HAP-1 (cell line): Measurements from ENCODE around the gene DMRT3.

ENCODE experiments used
- DNase-seq, 2 experiments: peaks; one replicate each; pipeline ENCODE4 v3.0.0-alpha.2; 2016 to 2020; ENCODE audit warnings: low spot score in 2 of 2
- H3K27me3 ChIP-seq: fragments of 250-450 bp; sonication (Bioruptor Pico); 2 replicates; pipeline ENCODE4 v1.5.1; 2020; ENCODE audit warnings: low read depth, mild to moderate bottlenecking, moderate library complexity
- H3K36me3 ChIP-seq: fragments of 250-450 bp; sonication (Bioruptor Pico); replicated peaks from 2 replicates; pipeline ENCODE4 v1.5.1; 2020; ENCODE audit warnings: mild to moderate bottlenecking
- H3K4me1 ChIP-seq: fragments of 250-450 bp; sonication (Bioruptor Pico); 2 replicates; pipeline ENCODE4 v1.5.1; 2020; ENCODE audit warnings: mild to moderate bottlenecking
- H3K4me3 ChIP-seq: fragments of 250-450 bp; sonication (Bioruptor Pico); 2 replicates; pipeline ENCODE4 v1.5.1; 2020; ENCODE audit warnings: mild to moderate bottlenecking, moderate library complexity
- H3K9me3 ChIP-seq: fragments of 250-450 bp; sonication (Bioruptor Pico); 2 replicates; pipeline ENCODE4 v1.5.1; 2020; ENCODE audit warnings: mild to moderate bottlenecking, moderate library complexity
- in situ Hi-C: fragments of 300-500 bp; cut with MboI; formaldehyde crosslinking; loops from 3 replicates; pipeline ENCODE4 v1.14.3; 2020; ENCODE audit warnings: low sequenced_read_pairs, inconsistent platforms, mixed read lengths

DMRT3 gene

DNA sequence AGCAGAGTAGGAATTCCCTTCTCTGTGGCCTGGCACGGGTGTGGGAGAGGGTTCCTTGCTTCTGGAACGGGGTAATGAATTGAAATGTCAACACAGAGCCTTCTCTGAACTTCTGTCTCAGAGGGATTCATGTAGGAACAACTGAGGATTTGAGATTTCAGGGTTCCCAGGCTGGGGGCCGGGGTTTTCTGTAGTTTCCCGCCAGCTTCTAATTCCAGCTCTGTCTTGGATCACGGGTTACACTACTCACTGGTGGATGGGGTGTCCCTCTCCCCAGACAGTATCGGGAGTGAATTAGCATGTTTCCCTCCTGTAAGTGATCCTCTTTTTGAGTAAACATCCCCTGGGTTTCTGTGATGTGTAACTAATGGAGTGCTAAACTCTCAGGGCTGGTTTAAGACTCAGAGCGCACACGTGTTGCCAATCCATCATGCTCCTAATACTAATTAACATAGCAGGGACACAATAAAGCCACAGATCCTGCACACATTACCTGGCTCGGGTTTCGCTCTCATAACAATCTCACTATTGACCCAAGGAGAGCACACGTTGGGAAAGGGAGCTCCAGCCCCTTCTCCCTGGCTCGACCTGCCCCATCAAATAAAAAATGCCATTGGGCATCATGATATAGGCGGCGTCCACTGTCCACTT lies 55.6 kb downstream of the DMRT3 start:
- DNase-seq: no peak
- Histone ChIP-seq H3K9me3 (no peaks in the 10 kb centered on the region; the same call in none of the 2 replicates), H3K36me3 (no peaks in the 10 kb centered on the region), H3K4me1 (no peaks in the 10 kb centered on the region), H3K27me3 (no peaks in the 10 kb centered on the region), H3K4me3 (no peak overlapping the region)
- in situ Hi-C loops: no loop called here

GRCh38 chr9:1034271-1034670 lies 57.8 kb downstream of the DMRT3 start:
- peaks cover 2% of the 10 kb centered on the region; the same call in 1 of the 2 replicates for H3K27me3 ChIP-seq
- in situ Hi-C loops: no loop called here

DNA sequence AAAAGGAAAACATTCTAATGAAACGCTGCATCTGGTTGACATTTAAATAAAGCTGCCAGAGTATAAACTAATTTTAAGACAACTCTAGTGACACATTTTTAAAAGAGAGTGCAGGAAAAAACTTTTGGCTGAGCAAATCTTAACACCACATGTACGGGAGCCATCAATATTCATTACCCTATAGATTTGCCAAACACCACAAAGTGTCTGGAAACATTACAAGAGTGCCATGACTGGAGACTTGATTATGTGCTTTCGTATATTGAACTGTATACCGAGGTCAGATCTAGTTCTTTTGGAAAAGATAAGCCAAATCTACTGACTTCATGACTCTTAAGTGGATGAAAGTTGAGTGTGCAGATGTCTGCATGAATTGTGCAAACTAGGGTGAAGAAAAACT lies 63.1 kb downstream of the DMRT3 start:
- Histone ChIP-seq H3K27me3 (peaks cover 11% of the 10 kb centered on the region; the same call in 1 of the 2 replicates), H3K9me3 (no peaks in the 10 kb centered on the region; the same call in 1 of the 2 replicates), H3K36me3 (no peaks in the 10 kb centered on the region), H3K4me3 (no peak overlapping the region), H3K4me1 (no peaks in the 10 kb centered on the region)
- in situ Hi-C loops: no loop called here
- DNase-seq: no peak

More at GRCh38 chr9:1034271-1034670, 57.8 kb downstream of the DMRT3 start:
- Histone ChIP-seq H3K36me3 (no peaks in the 10 kb centered on the region), H3K4me3 (no peak overlapping the region), H3K9me3 (no peaks in the 10 kb centered on the region; the same call in 1 of the 2 replicates), H3K4me1 (no peaks in the 10 kb centered on the region)
- no peak for DNase-seq
